ENCODE data around the gene SPTBN4.

DNA sequence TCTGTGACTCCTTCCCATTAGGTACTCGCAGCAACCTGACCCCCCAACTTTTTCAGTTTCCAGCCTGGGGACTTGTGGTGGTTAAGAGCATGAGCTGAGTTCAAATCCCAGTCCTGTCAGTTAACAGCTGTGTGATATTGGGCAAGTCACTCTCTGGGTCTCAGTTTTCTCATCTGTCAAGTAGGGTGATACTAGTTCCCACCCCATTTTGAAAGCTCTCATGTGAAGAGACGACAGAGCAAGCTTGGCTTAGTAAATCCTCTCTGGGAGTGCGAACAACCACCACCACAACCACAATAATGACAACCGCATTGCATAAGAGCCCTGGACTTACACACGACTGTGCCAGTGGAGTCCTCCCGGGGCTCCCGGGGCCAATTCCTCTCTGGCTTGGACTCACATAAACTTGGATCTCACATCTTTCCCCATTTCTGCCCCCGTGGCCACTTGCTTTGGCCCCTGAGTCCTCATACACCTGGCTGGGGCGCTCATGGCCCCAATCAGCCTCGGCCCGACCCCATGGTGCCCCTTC is 1.7 kb upstream of the SPTBN4 start:
- TF ChIP-seq, protein P1, sequence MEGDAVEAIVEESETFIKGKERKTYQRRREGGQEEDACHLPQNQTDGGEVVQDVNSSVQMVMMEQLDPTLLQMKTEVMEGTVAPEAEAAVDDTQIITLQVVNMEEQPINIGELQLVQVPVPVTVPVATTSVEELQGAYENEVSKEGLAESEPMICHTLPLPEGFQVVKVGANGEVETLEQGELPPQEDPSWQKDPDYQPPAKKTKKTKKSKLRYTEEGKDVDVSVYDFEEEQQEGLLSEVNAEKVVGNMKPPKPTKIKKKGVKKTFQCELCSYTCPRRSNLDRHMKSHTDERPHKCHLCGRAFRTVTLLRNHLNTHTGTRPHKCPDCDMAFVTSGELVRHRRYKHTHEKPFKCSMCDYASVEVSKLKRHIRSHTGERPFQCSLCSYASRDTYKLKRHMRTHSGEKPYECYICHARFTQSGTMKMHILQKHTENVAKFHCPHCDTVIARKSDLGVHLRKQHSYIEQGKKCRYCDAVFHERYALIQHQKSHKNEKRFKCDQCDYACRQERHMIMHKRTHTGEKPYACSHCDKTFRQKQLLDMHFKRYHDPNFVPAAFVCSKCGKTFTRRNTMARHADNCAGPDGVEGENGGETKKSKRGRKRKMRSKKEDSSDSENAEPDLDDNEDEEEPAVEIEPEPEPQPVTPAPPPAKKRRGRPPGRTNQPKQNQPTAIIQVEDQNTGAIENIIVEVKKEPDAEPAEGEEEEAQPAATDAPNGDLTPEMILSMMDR (conservative IDR thresholded peaks at IDR 0.05; ENCODE audit: low read depth, low read length), result no peak
- TF ChIP-seq, protein P2, sequence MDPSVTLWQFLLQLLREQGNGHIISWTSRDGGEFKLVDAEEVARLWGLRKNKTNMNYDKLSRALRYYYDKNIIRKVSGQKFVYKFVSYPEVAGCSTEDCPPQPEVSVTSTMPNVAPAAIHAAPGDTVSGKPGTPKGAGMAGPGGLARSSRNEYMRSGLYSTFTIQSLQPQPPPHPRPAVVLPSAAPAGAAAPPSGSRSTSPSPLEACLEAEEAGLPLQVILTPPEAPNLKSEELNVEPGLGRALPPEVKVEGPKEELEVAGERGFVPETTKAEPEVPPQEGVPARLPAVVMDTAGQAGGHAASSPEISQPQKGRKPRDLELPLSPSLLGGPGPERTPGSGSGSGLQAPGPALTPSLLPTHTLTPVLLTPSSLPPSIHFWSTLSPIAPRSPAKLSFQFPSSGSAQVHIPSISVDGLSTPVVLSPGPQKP (IDR thresholded peaks at IDR 0.05; ENCODE audit: borderline replicate concordance, low read depth, low read length), result no peak
- no peak for TF ChIP-seq POLR2A (IDR thresholded peaks at IDR 0.05; ENCODE audit: low read depth, low read length)
- no peak for TF ChIP-seq SMC3 (IDR thresholded peaks at IDR 0.05; ENCODE audit: low read depth, low read length)
- TF ChIP-seq, protein P3, sequence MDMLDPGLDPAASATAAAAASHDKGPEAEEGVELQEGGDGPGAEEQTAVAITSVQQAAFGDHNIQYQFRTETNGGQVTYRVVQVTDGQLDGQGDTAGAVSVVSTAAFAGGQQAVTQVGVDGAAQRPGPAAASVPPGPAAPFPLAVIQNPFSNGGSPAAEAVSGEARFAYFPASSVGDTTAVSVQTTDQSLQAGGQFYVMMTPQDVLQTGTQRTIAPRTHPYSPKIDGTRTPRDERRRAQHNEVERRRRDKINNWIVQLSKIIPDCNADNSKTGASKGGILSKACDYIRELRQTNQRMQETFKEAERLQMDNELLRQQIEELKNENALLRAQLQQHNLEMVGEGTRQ (IDR thresholded peaks at IDR 0.05; ENCODE audit: low read depth, low read length), result no peak
- TF ChIP-seq RCOR1 (IDR thresholded peaks at IDR 0.05; ENCODE audit: insufficient replicate concordance, low read length), result no peak
- TF ChIP-seq CEBPB (IDR thresholded peaks at IDR 0.05; ENCODE audit: low read depth, low read length), result peak; percentile 61; the same call in 1 of the 2 replicates
- no peak for TF ChIP-seq RFX5 (IDR thresholded peaks at IDR 0.05; ENCODE audit: low read depth, low read length)
- TF ChIP-seq NFE2L2 (IDR thresholded peaks at IDR 0.05; ENCODE audit: low read depth, low read length), result no peak
